HCT116 (cell line): ENCODE measurements around the gene CD82.

Experiments
- ATF3 ChIP-seq: IDR thresholded peaks from 2 replicates; pipeline ENCODE4 v1.6.1; 2012
- CTCF ChIP-seq, 3 experiments: fragments of 200-600 bp in 1 of 3; sonication (generic) in 1 of 3; IDR thresholded peaks in 2 of 3; conservative IDR thresholded peaks in 1 of 3; 2 replicates each; pipeline ENCODE4 v1.5.1; 2012 to 2017; ENCODE audit warnings: low read depth in 2 of 3, low read length in 2 of 3, antibody characterized with exemption in 1 of 3, borderline replicate concordance in 1 of 3, control low read depth in 1 of 3, mild to moderate bottlenecking in 1 of 3, mixed read lengths in 1 of 3, mixed run types in 1 of 3, moderate library complexity in 1 of 3; ENCODE audit not compliant: insufficient read depth in 1 of 3
- EZH2 ChIP-seq: fragments of 200-600 bp; sonication (generic); IDR thresholded peaks from 2 replicates; pipeline ENCODE4 v1.6.1; 2017; ENCODE audit warnings: antibody characterized with exemption, mixed run types
- JUND ChIP-seq: IDR thresholded peaks from 2 replicates; pipeline ENCODE4 v1.6.1; 2012
- MAX ChIP-seq: IDR thresholded peaks from 2 replicates; pipeline ENCODE4 v1.6.1; 2012
- POLR2AphosphoS5 ChIP-seq: IDR thresholded peaks from 2 replicates; pipeline ENCODE4 v1.6.1; 2011; ENCODE audit warnings: mild to moderate bottlenecking, low read depth, low read length, moderate library complexity
- YY1 ChIP-seq: IDR thresholded peaks from 2 replicates; pipeline ENCODE4 v1.6.1; 2011; ENCODE audit warnings: low read length, low read depth, moderate library complexity, mild to moderate bottlenecking; ENCODE audit not compliant: insufficient replicate concordance; ENCODE audit errors: extremely low read depth
- ZBTB33 ChIP-seq: IDR thresholded peaks from 2 replicates; pipeline ENCODE4 v1.6.1; 2011; ENCODE audit warnings: mild to moderate bottlenecking, low read length, moderate library complexity; ENCODE audit not compliant: insufficient replicate concordance; ENCODE audit errors: extremely low read depth
- ZNF274 ChIP-seq: fragments of 200-500 bp; sonication (Bioruptor generic); IDR thresholded peaks from 2 replicates; pipeline ENCODE4 v1.6.1; 2014; ENCODE audit warnings: mild to moderate bottlenecking, low read depth, low read length, inconsistent platforms

GRCh38 chr11:44631831-44632230, 66.4 kb downstream of the CD82 start:
- TF ChIP-seq POLR2AphosphoS5 (no peak), ZNF274 (no peak), MAX (no peak), JUND (no peak), CTCF (IDR thresholded peaks at IDR 0.05 in 2 of 3, conservative IDR thresholded peaks at IDR 0.05 in 1 of 3; ENCODE audit: borderline replicate concordance in 1 of 3, insufficient read depth in 1 of 3, low read depth in 2 of 3, low read length in 2 of 3) (no peak), YY1 (no peak), ZBTB33 (no peak), ATF3 (no peak), EZH2 (no peak)
